Naive thymus-derived CD8-positive, alpha-beta T cell (primary cell): ENCODE data around the gene ZBED4. TPM values are rescaled to one million over a fixed set of nuclear protein-coding genes. Genes with fewer than 3 reads are reported as not detected.
A peak's percentile ranks its signal among the peaks of the same experiment; 100 is the strongest.

Experiments
- ATAC-seq, 2 donors: fragments of 150-1000 bp; cut with Tn5 transposase in 1 of 2; sonication (Bioruptor Pico), chemical (Tn5 transposase) in 1 of 2; 1 replicate in 1 of 2; 2 replicates in 1 of 2; pipeline ENCODE4 v1.10.0; 2021; ENCODE audit warnings: mild to moderate bottlenecking in 2 of 2, moderate library complexity in 2 of 2
- POLR2A ChIA-PET: fragments of 350-600 bp; sonication (Branson Sonifier 250); formaldehyde crosslinking; loops from one replicate; lab custom pipeline; 2021; ENCODE audit warnings: antibody characterized with exemption; lab: Charles Lee
- DNase-seq, 10 donors: peaks; one replicate each; pipeline versions ENCODE4 v3.0.0 to v3.0.0-alpha.2; 2020 to 2022
- H3K27ac Mint-ChIP-seq, 10 donors: one replicate each; pipeline ENCODE4 v1.8.0; 2020 to 2022; ENCODE audit warnings: mild to moderate bottlenecking in 10 of 10, mixed read lengths in 10 of 10, moderate library complexity in 4 of 10, inconsistent platforms in 1 of 10
- H3K27me3 Mint-ChIP-seq, 5 donors: one replicate each; pipeline ENCODE4 v1.8.0; 2021 to 2022; ENCODE audit warnings: mixed read lengths in 5 of 5
- H3K36me3 Mint-ChIP-seq, 3 donors: one replicate each; pipeline ENCODE4 v1.8.0; 2020 to 2022; ENCODE audit warnings: mixed read lengths in 3 of 3, mild to moderate bottlenecking in 2 of 3, inconsistent platforms in 1 of 3
- H3K4me1 Mint-ChIP-seq, 4 donors: one replicate each; pipeline ENCODE4 v1.8.0; 2021 to 2022; ENCODE audit warnings: mixed read lengths in 4 of 4
- H3K4me3 Mint-ChIP-seq, 10 donors: one replicate each; pipeline ENCODE4 v1.8.0; 2020 to 2022; ENCODE audit warnings: mild to moderate bottlenecking in 10 of 10, mixed read lengths in 10 of 10, moderate library complexity in 6 of 10, inconsistent platforms in 1 of 10
- H3K9me3 Mint-ChIP-seq, 9 donors: one replicate each; pipeline ENCODE4 v1.8.0; 2020 to 2022; ENCODE audit warnings: mixed read lengths in 9 of 9, mild to moderate bottlenecking in 3 of 9, inconsistent platforms in 1 of 9, moderate library complexity in 1 of 9
- polyA plus RNA-seq, 3 donors: library from polyadenylated mRNA; unstranded; fragments of 300-500 nt; fragmentation: Illumina TruSeq; gene quantifications; one replicate each; pipeline ENCODE4 v1.2.3, GENCODE V29; 2021
- total RNA-seq, 8 experiments: library from RNA in 2 of 8; stranded (reverse) in 2 of 8; gene quantifications; one replicate each; pipeline ENCODE4 v1.2.3 and lab custom pipeline; 2021 to 2026

Gene ZBED4
- total and polyA plus RNA-seq, 5 experiments from 2014 or later, result 5.5 to 18.1 (median 11.4) TPM

GRCh38 chr22:49897015-49897684, 43.5 kb downstream of the ZBED4 start:
- Mint-ChIP-seq H3K36me3 (peaks cover 7 to 46% (median 24%) of the 10 kb centered on the region in 3 donors), H3K9me3 (peaks cover 0 to 19% (median 0%) of the 10 kb centered on the region in 9 donors), H3K27me3 (no peaks in the 10 kb centered on the region), H3K4me3 (no peak overlapping the region), H3K27ac (peak overlapping the region in 1 of 10 donors; percentile 16), H3K4me1 (peaks cover 0 to 14% (median 11%) of the 10 kb centered on the region in 4 donors)
- POLR2A ChIA-PET, result no interaction called here
- DNase-seq, result no peak
- no peak for ATAC-seq

- DNase-seq (no peak), ATAC-seq (no peak)
- Mint-ChIP-seq H3K36me3 (peaks cover 0 to 50% (median 11%) of the 10 kb centered on the region in 3 donors), H3K4me1 (peaks cover 0 to 9% (median 7%) of the 10 kb centered on the region in 4 donors), H3K9me3 (peaks cover 0 to 4% (median 0%) of the 10 kb centered on the region in 9 donors), H3K4me3 (no peak overlapping the region), H3K27me3 (no peaks in the 10 kb centered on the region), H3K27ac (peak overlapping the region in 3 of 10 donors; percentile 7 to 77 (median 15))
- POLR2A ChIA-PET, result no interaction called here
Observed at GRCh38 chr22:49899530-49899929, 45.9 kb downstream of the ZBED4 start.

- DNase-seq, result no peak
Observed at GRCh38 chr22:49900441-49901230, 47.0 kb downstream of the ZBED4 start.

GRCh38 chr22:49901457-49901856, 47.8 kb downstream of the ZBED4 start:
- H3K27ac Mint-ChIP-seq, result no peak overlapping the region
- no peak overlapping the region for H3K4me3 Mint-ChIP-seq
- DNase-seq (no peak), ATAC-seq (no peak)
- H3K27me3 Mint-ChIP-seq, result no peaks in the 10 kb centered on the region
- H3K4me1 Mint-ChIP-seq, result peaks cover 0 to 9% (median 5%) of the 10 kb centered on the region in 4 donors
- POLR2A ChIA-PET, result no interaction called here
- peaks cover 0 to 50% (median 11%) of the 10 kb centered on the region in 3 donors for H3K36me3 Mint-ChIP-seq
- H3K9me3 Mint-ChIP-seq, result no peaks in the 10 kb centered on the region

More at GRCh38 chr22:49900441-49901230, 47.0 kb downstream of the ZBED4 start:
- peak overlapping the region in 4 of 10 donors; percentile 52 to 80 (median 66) for H3K27ac Mint-ChIP-seq
- H3K9me3 Mint-ChIP-seq, result no peaks in the 10 kb centered on the region
- H3K4me1 Mint-ChIP-seq, result peaks cover 0 to 8% (median 5%) of the 10 kb centered on the region in 4 donors
- no peaks in the 10 kb centered on the region for H3K27me3 Mint-ChIP-seq
- H3K4me3 Mint-ChIP-seq, result no peak overlapping the region
- POLR2A ChIA-PET, result no interaction called here
- no peak for ATAC-seq
- peaks cover 0 to 50% (median 11%) of the 10 kb centered on the region in 3 donors for H3K36me3 Mint-ChIP-seq

GRCh38 chr22:49903322-49904039, 49.8 kb downstream of the ZBED4 start:
- H3K9me3 Mint-ChIP-seq, result no peaks in the 10 kb centered on the region
- H3K27ac Mint-ChIP-seq, result no peak overlapping the region
- ATAC-seq (no peak), DNase-seq (no peak)
- H3K4me1 Mint-ChIP-seq, result peaks cover 0 to 16% (median 12%) of the 10 kb centered on the region in 4 donors
- H3K27me3 Mint-ChIP-seq, result no peaks in the 10 kb centered on the region
- no peak overlapping the region for H3K4me3 Mint-ChIP-seq
- peaks cover 0 to 55% (median 14%) of the 10 kb centered on the region in 3 donors for H3K36me3 Mint-ChIP-seq
- POLR2A ChIA-PET, result no interaction called here

- Mint-ChIP-seq H3K36me3 (peaks cover 0 to 57% (median 14%) of the 10 kb centered on the region in 3 donors), H3K4me1 (peaks cover 0 to 16% (median 12%) of the 10 kb centered on the region in 4 donors), H3K4me3 (no peak overlapping the region), H3K27me3 (no peaks in the 10 kb centered on the region), H3K9me3 (no peaks in the 10 kb centered on the region), H3K27ac (peak overlapping the region in 1 of 10 donors; percentile 51)
- POLR2A ChIA-PET, result no interaction called here
- no peak for ATAC-seq
- no peak for DNase-seq
Observed at GRCh38 chr22:49904040-49904369, 50.4 kb downstream of the ZBED4 start.

- POLR2A ChIA-PET, result no interaction called here
- Mint-ChIP-seq H3K27ac (peak overlapping the region in 6 of 10 donors; percentile 7 to 87 (median 65)), H3K4me1 (peaks cover 0 to 14% (median 12%) of the 10 kb centered on the region in 4 donors), H3K27me3 (no peaks in the 10 kb centered on the region), H3K4me3 (no peak overlapping the region), H3K9me3 (no peaks in the 10 kb centered on the region), H3K36me3 (peaks cover 0 to 59% (median 14%) of the 10 kb centered on the region in 3 donors)
- DNase-seq (no peak), ATAC-seq (no peak)
Observed at GRCh38 chr22:49905465-49905864, 51.8 kb downstream of the ZBED4 start.

GRCh38 chr22:49906071-49906798, 52.6 kb downstream of the ZBED4 start:
- Mint-ChIP-seq H3K4me3 (no peak overlapping the region), H3K36me3 (peaks cover 0 to 58% (median 9%) of the 10 kb centered on the region in 3 donors), H3K27ac (peak overlapping the region in 4 of 10 donors; percentile 65 to 87 (median 70)), H3K4me1 (peaks cover 0 to 16% (median 12%) of the 10 kb centered on the region in 4 donors), H3K9me3 (no peaks in the 10 kb centered on the region), H3K27me3 (no peaks in the 10 kb centered on the region)
- ATAC-seq (no peak), DNase-seq (no peak)
- POLR2A ChIA-PET, result no interaction called here

- POLR2A ChIA-PET, result no interaction called here
- ATAC-seq, result no peak
- Mint-ChIP-seq H3K9me3 (no peaks in the 10 kb centered on the region), H3K4me3 (no peak overlapping the region), H3K27ac (peak overlapping the region; percentile 41 to 94 (median 82)), H3K36me3 (peaks cover 0 to 52% (median 5%) of the 10 kb centered on the region in 3 donors), H3K27me3 (no peaks in the 10 kb centered on the region), H3K4me1 (peaks cover 0 to 14% (median 11%) of the 10 kb centered on the region in 4 donors)
- no peak for DNase-seq
Observed at GRCh38 chr22:49906799-49907290, 53.2 kb downstream of the ZBED4 start.

GRCh38 chr22:49907807-49908206, 54.2 kb downstream of the ZBED4 start:
- H3K4me3 Mint-ChIP-seq, result no peak overlapping the region
- peaks cover 0 to 54% (median 5%) of the 10 kb centered on the region in 3 donors for H3K36me3 Mint-ChIP-seq

GRCh38 chr22:49909476-49910205, 56.0 kb downstream of the ZBED4 start:
- Mint-ChIP-seq H3K36me3 (peaks cover 0 to 50% (median 3%) of the 10 kb centered on the region in 3 donors), H3K4me3 (no peak overlapping the region), H3K27ac (peak overlapping the region in 2 of 10 donors; percentile 43 to 47), H3K4me1 (peaks cover 0 to 16% (median 13%) of the 10 kb centered on the region in 4 donors), H3K9me3 (no peaks in the 10 kb centered on the region), H3K27me3 (no peaks in the 10 kb centered on the region)
- no peak for DNase-seq
- POLR2A ChIA-PET, result interaction anchor here (0.7 kb wide), 1 partner anchor 58 kb away, joined by 4 read pairs; no protein-coding TSS in a partner anchor
- ATAC-seq, result no peak

More at GRCh38 chr22:49907807-49908206, 54.2 kb downstream of the ZBED4 start:
- H3K27ac Mint-ChIP-seq, result peak overlapping the region in 5 of 10 donors; percentile 41 to 94 (median 53)
- H3K27me3 Mint-ChIP-seq, result no peaks in the 10 kb centered on the region
- POLR2A ChIA-PET, result interaction anchor here (0.7 kb wide), 2 partner anchors 27 to 51 kb away, joined by 4 read pairs; no protein-coding TSS in a partner anchor
- ATAC-seq (no peak), DNase-seq (no peak)
- H3K9me3 Mint-ChIP-seq, result no peaks in the 10 kb centered on the region
- peaks cover 0 to 14% (median 11%) of the 10 kb centered on the region in 4 donors for H3K4me1 Mint-ChIP-seq
